Gastroesophageal sphincter (tissue), 3 donors: ENCODE measurements around the gene SMPDL3A.

Source experiments
- POLR2A ChIP-seq, 2 donors: fragments of 450-650 bp; IDR thresholded peaks; one replicate each; pipeline ENCODE4 v1.6.1; 2017; ENCODE audit warnings: antibody characterized with exemption in 2 of 2, mild to moderate bottlenecking in 2 of 2, moderate library complexity in 1 of 2
- TF ChIP-seq, protein P1 (sequence below), 4 experiments: fragments of 200-600 bp in 2 of 4; fragments of 450-650 bp in 2 of 4; sonication (generic) in 1 of 4; IDR thresholded peaks; one replicate each; pipeline ENCODE4 v1.5.1; 2017 to 2019; ENCODE audit warnings: antibody characterized with exemption in 4 of 4, mild to moderate bottlenecking in 2 of 4, moderate library complexity in 2 of 4

- TF ChIP-seq, protein P1, sequence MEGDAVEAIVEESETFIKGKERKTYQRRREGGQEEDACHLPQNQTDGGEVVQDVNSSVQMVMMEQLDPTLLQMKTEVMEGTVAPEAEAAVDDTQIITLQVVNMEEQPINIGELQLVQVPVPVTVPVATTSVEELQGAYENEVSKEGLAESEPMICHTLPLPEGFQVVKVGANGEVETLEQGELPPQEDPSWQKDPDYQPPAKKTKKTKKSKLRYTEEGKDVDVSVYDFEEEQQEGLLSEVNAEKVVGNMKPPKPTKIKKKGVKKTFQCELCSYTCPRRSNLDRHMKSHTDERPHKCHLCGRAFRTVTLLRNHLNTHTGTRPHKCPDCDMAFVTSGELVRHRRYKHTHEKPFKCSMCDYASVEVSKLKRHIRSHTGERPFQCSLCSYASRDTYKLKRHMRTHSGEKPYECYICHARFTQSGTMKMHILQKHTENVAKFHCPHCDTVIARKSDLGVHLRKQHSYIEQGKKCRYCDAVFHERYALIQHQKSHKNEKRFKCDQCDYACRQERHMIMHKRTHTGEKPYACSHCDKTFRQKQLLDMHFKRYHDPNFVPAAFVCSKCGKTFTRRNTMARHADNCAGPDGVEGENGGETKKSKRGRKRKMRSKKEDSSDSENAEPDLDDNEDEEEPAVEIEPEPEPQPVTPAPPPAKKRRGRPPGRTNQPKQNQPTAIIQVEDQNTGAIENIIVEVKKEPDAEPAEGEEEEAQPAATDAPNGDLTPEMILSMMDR (IDR thresholded peaks at IDR 0.05) = no peak
- no peak for TF ChIP-seq POLR2A (IDR thresholded peaks at IDR 0.05)
Observed at GRCh38 chr6:122781716-122782115, 7.3 kb upstream of the SMPDL3A start.
